ENCODE data around the gene F12.
A peak's percentile ranks its signal among the peaks of the same experiment; 100 is the strongest.

F12 gene

GRCh38 chr5:177412603-177413233 is 3.4 kb upstream of the F12 start:
- DNase-seq (ENCODE audit: low read depth in 3 of 3): no peak

- DNase-seq (ENCODE audit: low read depth in 3 of 3): no peak
Observed at GRCh38 chr5:177410575-177410974, 1.2 kb upstream of the F12 start.

GRCh38 chr5:177405805-177406204 is 3.6 kb downstream of the F12 start:
- no peak for DNase-seq (ENCODE audit: low read depth in 3 of 3)

- DNase-seq (ENCODE audit: low read depth in 3 of 3): no peak
Observed at GRCh38 chr5:177405312-177405711, 4.1 kb downstream of the F12 start.

GRCh38 chr5:177404641-177405179 is 4.7 kb downstream of the F12 start:
- no peak for DNase-seq (ENCODE audit: low read depth in 3 of 3)

DNA sequence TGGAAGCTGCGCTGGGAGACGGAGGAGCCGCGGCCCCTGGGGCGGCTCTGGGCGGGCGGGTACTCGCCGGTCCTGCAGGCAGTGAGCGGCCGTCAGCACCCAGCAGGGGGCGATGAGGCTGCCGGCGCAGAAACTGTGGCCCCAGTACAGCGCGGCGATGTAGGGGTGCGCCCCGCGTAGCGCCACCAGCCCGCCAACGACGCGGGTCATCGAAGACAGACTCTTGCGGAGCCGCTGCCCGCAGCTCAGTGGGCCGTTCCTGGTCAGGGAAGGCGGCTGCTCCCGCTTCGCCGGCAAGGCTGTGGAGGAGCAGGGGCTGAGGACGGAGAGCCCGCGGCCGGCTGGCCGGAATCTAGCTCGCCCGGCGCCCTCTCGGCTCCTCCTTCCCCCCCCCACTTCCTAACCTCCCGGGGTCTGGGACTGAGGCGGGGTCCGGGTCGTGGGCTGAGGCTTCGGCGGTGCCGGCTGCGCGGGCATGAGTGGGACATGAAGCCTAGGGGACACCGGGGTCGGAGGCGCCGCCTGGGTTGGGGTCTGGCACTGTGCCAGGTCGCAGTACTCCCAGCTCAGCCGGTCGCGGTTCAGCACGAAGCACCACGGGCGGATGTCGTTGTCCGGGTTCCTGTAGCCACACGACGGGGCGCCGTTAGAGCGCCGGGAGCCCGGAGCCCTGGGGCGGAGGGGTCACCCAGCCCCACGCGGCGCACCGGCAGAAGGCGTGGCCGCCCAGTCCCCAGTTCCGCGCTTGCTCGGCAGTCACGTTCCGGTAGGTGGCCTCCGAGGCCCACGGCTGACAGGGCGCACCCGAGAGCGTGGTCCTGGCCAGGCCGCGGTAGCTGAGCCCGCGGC is 5.3 kb downstream of the F12 start:
- peak; percentile 71 to 78 (median 77) for DNase-seq (ENCODE audit: low read depth in 3 of 3)

DNA sequence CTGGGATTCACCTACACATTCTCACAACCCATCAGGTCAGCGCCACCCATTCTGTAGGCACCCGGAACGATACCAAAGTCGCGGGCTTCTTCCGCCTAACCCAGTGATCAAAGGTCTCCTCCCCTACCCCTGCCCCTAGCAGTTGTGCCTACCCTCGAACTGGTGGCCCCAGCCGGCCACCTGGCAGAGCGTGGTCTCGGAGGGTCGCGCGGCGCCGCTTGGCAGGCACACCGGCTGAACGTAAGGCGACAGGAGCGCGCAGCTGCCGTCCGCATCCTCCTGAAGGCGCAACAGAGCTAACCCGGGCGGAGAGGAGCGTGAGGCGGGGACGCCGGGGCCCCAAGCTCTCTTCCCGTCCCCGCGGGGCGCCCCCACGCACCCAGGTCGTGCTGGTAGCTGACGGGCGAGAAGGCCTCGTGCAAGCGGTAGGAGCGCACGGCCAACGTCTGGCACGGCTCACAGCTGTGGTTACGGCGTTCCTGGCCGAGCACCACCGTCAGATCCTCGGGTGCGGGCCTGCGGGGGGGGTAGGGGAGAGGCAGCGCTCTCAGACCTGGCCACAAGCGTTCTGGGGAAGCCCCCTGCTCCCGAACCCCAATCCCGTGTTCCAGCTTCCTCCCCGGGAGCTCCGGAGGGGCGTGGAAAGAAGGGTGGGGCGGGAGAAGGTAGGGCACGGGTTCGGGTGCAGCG is 6.1 kb downstream of the F12 start:
- DNase-seq (ENCODE audit: low read depth in 3 of 3): peak in 2 of 3 donors; percentile 29 to 45

- DNase-seq (ENCODE audit: low read depth in 3 of 3): peak; percentile 61 to 63 (median 63)
Observed at GRCh38 chr5:177402271-177403043, 6.9 kb downstream of the F12 start.

- no peak for DNase-seq (ENCODE audit: low read depth in 3 of 3)
Observed at GRCh38 chr5:177399997-177400868, 9.1 kb downstream of the F12 start, which contains the start of gene PFN3. Gene PFN3, minus strand, starts transcription at chr5:177400661. Its CDS starts 85 bp downstream, at chr5:177400576.

DNA sequence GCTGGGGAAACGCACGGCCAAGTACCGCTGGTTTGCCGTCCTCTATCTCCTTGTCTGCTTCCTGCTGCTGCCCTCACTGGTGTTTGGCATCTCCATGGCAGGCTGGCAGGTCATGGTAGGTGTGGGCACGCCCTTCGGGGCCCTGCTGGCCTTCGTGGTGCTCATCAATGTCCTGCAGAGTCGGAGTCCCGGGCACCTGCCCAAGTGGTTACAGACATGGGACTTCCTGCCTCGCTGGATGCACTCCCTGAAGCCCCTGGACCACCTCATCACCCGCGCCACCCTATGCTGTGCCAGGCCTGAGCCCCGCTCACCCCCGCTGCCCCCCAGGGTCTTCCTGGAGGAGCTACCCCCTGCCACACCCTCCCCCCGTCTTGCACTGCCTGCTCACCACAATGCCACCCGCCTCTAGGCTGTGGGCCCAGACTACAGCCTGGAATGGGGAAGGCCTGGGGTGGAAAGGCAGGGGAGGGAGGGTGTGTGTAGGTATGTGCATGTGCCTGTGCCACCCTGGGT is 11.4 kb downstream of the F12 start:
- DNase-seq (ENCODE audit: low read depth in 3 of 3): no peak

GRCh38 chr5:177396807-177397206 is 12.6 kb downstream of the F12 start:
- no peak for DNase-seq (ENCODE audit: low read depth in 3 of 3)

DNA sequence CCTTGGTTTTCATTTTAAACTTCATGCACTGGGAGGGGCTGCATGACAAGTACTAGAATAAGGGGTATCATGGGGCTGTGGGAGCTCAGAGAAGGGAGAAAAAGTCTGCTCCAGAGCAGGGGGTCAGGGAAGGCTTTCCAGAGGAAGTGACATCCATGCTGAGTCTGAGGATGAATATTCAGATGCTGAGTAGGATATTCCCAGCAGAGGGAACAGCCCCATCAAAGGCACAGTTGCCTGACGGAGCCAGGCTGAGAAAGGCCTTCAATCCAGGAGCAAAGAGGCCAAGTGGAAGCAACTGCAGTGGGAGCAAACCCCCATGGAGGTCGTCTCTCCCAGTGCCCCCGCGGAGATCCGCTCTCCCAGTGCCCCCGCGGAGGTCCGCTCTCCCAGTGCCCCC is 13.3 kb downstream of the F12 start:
- no peak for DNase-seq (ENCODE audit: low read depth in 3 of 3)

GRCh38 chr5:177393990-177394389 is 15.4 kb downstream of the F12 start:
- no peak for DNase-seq (ENCODE audit: low read depth in 3 of 3)

DNA sequence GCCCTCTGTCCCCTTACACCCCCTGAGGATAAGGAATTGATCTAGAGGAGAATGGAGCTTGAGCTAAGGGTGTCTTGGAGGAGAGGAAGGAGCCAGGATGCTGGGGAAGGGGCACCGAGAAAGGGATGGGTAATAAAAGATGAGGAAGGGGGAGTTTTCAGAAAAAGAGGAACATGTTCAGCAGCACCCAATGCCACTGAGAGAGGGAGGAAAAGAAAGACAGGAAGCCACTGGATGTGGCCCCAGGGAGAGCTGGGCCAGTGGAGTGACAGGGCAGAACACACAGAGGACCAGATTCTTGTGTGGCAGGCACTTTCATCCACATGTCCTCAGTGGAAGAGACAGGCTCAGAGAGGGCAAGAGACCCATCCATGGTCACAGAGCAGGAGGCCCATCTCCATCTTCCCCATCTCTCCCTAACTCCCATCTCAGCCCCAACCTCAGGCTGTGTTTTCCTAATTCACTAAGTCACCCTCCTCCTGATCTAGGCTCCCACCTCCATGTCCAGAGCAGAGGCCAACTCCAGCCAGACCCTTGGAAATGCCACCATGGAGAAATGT is 16.1 kb downstream of the F12 start:
- DNase-seq (ENCODE audit: low read depth in 3 of 3): no peak

DNA sequence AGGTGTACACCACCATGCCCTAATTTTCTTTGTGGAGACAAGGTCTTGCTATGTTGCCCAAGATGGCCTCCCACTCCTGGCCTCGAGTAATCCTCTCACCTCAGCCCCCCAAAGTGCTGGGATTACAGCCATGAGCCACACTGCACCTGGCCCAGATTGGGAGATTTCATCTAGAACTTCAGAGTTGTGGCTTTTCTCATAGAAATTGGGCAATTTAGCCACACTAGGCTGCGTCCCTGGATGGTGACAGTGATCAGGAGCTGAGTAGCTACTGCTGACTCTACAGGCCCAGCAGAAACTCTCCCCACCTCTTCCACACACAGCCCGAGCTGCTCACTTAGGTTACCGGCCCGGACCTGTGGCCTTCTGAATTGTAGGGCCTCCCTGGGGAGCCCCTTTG is 16.6 kb downstream of the F12 start:
- DNase-seq (ENCODE audit: low read depth in 3 of 3): no peak

- DNase-seq (ENCODE audit: low read depth in 3 of 3): peak; percentile 76 to 80 (median 80)
Observed at GRCh38 chr5:177390363-177391300, 18.7 kb downstream of the F12 start.

DNA sequence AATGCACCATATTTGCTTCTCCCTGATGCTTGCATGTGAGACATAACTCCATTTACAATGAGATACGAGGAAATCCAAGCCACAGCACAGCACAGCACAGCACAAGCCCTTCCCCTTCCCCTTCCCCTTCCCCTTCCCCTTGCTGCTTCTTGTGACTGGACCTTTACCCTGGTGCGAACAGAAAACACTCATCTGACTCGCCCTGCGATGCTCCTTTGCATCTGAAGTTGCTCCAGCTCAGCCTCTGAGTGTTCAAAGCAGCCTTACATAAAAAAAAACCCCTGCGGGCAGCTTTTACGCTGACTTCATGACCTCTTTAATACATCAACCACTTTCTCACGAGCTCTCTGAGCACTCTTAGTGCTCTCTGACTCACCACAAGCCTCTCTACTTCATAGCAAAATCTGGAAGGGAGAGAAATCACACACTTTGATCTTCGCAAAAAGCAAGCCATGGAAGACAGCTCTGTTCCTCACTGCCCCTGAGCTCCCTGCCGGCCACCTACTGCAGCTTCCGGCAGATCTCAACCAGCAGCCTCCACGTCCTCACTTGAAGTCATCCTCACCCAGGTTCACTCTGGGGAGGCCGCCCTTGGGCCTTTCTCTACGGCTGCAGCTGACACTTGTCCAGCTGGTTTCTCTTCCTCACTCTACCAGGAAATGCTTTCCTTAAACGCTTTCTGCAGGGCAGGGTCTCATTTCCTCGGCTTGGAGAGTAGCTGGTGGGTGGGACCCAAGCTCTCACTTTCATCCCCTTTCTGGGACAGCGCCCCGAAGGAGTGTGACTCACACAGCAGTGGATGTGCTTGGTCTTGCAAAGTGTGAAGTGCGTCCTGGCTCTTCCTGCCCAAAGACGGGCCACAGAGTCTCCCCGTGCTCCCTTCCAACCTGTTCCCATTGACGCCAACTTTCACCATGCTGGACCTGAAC is 19.9 kb downstream of the F12 start:
- peak in 1 of 3 donors; percentile 42 for DNase-seq (ENCODE audit: low read depth in 3 of 3)

All from stimulated activated CD4-positive, alpha-beta T cell treated with anti-CD3 and anti-CD28 coated beads, TNF-alpha, amount 100 ng/mL, for 48 hours (primary cell).